ENCODE data around the gene TRABD2B.

DNA sequence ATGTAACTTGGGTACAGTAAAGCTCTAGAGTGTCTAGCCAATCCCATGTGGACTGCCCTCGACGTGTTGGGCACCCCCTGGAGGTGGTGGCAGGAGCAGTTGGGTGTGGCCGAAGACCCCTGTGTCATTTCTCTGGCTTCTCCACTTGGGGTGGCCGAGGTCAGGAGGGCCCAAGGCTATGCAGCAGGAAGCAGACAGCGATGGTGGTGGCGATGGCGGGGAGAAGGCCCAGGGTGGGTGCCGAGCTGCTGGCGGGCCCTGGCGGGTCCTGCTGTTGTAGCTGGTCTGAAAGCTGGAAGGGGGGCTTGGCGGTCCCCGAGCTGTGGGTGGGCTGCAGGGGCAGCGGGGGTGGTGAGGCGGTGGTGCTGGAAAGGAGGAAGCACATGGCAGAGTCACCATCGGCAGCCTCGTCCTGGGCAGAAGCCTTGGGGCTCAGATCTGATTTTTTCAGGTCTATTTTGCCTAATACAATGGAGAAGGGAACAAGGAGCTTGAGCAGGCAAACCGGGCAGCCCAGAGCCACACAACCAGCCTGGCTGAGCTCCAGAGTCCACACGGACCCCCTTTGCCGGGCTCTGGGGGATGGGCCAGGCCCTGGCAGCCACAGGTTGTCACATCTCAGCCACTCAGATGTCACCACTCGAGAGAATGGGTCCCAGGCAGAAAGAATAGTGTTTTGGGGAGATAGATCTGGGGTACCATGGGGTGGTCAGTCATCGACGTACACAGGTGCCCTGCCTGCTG is 231.3 kb downstream of the TRABD2B start:
- TF ChIP-seq, protein P1, sequence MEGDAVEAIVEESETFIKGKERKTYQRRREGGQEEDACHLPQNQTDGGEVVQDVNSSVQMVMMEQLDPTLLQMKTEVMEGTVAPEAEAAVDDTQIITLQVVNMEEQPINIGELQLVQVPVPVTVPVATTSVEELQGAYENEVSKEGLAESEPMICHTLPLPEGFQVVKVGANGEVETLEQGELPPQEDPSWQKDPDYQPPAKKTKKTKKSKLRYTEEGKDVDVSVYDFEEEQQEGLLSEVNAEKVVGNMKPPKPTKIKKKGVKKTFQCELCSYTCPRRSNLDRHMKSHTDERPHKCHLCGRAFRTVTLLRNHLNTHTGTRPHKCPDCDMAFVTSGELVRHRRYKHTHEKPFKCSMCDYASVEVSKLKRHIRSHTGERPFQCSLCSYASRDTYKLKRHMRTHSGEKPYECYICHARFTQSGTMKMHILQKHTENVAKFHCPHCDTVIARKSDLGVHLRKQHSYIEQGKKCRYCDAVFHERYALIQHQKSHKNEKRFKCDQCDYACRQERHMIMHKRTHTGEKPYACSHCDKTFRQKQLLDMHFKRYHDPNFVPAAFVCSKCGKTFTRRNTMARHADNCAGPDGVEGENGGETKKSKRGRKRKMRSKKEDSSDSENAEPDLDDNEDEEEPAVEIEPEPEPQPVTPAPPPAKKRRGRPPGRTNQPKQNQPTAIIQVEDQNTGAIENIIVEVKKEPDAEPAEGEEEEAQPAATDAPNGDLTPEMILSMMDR (tag by site-specific recombination; IDR thresholded peaks at IDR 0.05): no peak
- no peak for TF ChIP-seq TCF7L2 (IDR thresholded peaks at IDR 0.05; ENCODE audit: borderline replicate concordance, low read depth, low read length)
- TF ChIP-seq ZNF10 (tag by site-specific recombination; IDR thresholded peaks at IDR 0.05): no peak
- no peak for TF ChIP-seq ZNF707 (tag by site-specific recombination; IDR thresholded peaks at IDR 0.05)
- no peak for TF ChIP-seq BCL11B (tag by site-specific recombination; IDR thresholded peaks at IDR 0.05; ENCODE audit: low read depth)
- TF ChIP-seq ZNF530 (tag by site-specific recombination; IDR thresholded peaks at IDR 0.05; ENCODE audit: low read depth): no peak
- no peak for TF ChIP-seq ZNF404 (tag by site-specific recombination; IDR thresholded peaks at IDR 0.05)
- no peak for TF ChIP-seq ZNF223 (tag by site-specific recombination; IDR thresholded peaks at IDR 0.05)
- TF ChIP-seq ZNF274 (IDR thresholded peaks at IDR 0.05; ENCODE audit: low read length): no peak
- no peak for TF ChIP-seq ZNF274 (tag by site-specific recombination; IDR thresholded peaks at IDR 0.05; ENCODE audit: borderline replicate concordance)
- TF ChIP-seq, protein P2, sequence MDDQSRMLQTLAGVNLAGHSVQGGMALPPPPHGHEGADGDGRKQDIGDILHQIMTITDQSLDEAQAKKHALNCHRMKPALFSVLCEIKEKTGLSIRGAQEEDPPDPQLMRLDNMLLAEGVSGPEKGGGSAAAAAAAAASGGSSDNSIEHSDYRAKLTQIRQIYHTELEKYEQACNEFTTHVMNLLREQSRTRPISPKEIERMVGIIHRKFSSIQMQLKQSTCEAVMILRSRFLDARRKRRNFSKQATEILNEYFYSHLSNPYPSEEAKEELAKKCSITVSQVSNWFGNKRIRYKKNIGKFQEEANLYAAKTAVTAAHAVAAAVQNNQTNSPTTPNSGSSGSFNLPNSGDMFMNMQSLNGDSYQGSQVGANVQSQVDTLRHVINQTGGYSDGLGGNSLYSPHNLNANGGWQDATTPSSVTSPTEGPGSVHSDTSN (CRISPR knock-in tag; IDR thresholded peaks at IDR 0.05): no peak
- no peak for TF ChIP-seq MZF1 (tag by site-specific recombination; IDR thresholded peaks at IDR 0.05; ENCODE audit: borderline replicate concordance)
- TF ChIP-seq, protein P3, sequence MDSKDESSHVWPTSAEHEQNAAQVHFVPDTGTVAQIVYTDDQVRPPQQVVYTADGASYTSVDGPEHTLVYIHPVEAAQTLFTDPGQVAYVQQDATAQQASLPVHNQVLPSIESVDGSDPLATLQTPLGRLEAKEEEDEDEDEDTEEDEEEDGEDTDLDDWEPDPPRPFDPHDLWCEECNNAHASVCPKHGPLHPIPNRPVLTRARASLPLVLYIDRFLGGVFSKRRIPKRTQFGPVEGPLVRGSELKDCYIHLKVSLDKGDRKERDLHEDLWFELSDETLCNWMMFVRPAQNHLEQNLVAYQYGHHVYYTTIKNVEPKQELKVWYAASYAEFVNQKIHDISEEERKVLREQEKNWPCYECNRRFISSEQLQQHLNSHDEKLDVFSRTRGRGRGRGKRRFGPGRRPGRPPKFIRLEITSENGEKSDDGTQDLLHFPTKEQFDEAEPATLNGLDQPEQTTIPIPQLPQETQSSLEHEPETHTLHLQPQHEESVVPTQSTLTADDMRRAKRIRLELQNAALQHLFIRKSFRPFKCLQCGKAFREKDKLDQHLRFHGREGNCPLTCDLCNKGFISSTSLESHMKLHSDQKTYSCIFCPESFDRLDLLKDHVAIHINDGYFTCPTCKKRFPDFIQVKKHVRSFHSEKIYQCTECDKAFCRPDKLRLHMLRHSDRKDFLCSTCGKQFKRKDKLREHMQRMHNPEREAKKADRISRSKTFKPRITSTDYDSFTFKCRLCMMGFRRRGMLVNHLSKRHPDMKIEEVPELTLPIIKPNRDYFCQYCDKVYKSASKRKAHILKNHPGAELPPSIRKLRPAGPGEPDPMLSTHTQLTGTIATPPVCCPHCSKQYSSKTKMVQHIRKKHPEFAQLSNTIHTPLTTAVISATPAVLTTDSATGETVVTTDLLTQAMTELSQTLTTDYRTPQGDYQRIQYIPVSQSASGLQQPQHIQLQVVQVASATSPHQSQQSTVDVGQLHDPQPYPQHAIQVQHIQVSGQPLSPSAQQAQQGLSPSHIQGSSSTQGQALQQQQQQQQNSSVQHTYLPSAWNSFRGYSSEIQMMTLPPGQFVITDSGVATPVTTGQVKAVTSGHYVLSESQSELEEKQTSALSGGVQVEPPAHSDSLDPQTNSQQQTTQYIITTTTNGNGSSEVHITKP (tag by site-specific recombination; IDR thresholded peaks at IDR 0.05): no peak
- TF ChIP-seq, protein P4, sequence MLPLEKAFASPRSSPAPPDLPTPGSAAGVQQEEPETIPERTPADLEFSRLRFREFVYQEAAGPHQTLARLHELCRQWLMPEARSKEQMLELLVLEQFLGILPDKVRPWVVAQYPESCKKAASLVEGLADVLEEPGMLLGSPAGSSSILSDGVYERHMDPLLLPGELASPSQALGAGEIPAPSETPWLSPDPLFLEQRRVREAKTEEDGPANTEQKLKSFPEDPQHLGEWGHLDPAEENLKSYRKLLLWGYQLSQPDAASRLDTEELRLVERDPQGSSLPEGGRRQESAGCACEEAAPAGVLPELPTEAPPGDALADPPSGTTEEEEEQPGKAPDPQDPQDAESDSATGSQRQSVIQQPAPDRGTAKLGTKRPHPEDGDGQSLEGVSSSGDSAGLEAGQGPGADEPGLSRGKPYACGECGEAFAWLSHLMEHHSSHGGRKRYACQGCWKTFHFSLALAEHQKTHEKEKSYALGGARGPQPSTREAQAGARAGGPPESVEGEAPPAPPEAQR (tag by site-specific recombination; IDR thresholded peaks at IDR 0.05): no peak
- no peak for TF ChIP-seq MYNN (tag by site-specific recombination; IDR thresholded peaks at IDR 0.05; ENCODE audit: borderline replicate concordance)
